GM13976 (cell line): ENCODE results near the gene USP7.
A peak's percentile ranks its signal among the peaks of the same experiment; 100 is the strongest.

Experiments
- DNase-seq: peaks from one replicate; pipeline ENCODE4 v3.0.0; 2012; ENCODE audit warnings: low spot score
- in situ Hi-C: fragments of 300-500 bp; cut with MboI; formaldehyde crosslinking; loops from one replicate; pipeline ENCODE4 v1.12.0; 2022; ENCODE audit warnings: low sequenced_read_pairs, mixed read lengths, inconsistent platforms; ENCODE audit not compliant: unreplicated experiment
- TF ChIP-seq, protein P1 (sequence below): IDR thresholded peaks from 2 replicates; pipeline ENCODE4 v1.5.1; 2012; ENCODE audit warnings: borderline replicate concordance, mild to moderate bottlenecking; ENCODE audit not compliant: insufficient read depth; ENCODE audit errors: extremely low read depth, missing control alignments, control extremely low read depth

The USP7 gene

GRCh38 chr16:8936421-8936820 is 27.3 kb downstream of the USP7 start:
- TF ChIP-seq, protein P1, sequence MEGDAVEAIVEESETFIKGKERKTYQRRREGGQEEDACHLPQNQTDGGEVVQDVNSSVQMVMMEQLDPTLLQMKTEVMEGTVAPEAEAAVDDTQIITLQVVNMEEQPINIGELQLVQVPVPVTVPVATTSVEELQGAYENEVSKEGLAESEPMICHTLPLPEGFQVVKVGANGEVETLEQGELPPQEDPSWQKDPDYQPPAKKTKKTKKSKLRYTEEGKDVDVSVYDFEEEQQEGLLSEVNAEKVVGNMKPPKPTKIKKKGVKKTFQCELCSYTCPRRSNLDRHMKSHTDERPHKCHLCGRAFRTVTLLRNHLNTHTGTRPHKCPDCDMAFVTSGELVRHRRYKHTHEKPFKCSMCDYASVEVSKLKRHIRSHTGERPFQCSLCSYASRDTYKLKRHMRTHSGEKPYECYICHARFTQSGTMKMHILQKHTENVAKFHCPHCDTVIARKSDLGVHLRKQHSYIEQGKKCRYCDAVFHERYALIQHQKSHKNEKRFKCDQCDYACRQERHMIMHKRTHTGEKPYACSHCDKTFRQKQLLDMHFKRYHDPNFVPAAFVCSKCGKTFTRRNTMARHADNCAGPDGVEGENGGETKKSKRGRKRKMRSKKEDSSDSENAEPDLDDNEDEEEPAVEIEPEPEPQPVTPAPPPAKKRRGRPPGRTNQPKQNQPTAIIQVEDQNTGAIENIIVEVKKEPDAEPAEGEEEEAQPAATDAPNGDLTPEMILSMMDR: peak; percentile 65
- in situ Hi-C loops: no loop called here
- peak; percentile 75 for DNase-seq

DNA sequence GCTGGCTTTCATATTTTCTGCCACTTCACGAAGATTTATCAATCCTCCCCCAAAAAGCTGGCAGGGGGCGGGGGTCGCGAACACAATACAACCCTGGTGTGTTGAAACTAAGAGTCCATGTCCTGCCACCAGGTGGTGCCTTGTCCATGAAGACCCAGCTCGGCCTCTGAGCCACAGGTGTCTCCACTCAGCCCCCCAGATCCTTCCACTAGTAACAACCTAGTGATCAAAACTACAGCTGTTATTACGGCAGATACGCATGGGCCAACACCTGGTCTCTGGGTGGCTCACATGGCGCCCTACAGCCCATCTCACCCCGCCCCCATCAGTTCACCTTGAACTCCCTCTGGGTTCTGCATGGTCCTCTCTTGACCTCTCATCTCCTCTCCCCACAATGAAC is 27.7 kb downstream of the USP7 start:
- no peak for DNase-seq
- in situ Hi-C loops: no loop called here
- TF ChIP-seq, protein P1: peak; percentile 3

DNA sequence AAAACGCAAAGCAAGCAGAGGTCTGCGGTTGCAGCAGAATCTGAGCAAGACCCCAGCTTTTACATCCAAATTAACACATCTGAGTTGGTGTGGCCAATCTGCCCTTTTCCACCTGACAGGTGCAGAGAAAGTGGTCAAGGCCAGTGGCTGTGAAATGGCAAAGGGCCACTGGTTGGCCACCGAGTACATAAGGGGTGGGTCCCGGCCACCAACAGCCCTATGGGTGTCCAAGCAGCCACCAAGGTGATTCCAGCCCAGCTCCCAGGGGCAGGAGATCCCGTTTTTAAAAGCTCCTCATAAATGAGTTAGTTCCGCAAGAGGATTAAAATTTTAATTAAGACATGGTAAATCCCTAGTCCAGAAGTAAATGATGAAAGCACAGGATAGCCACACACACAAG is 29.1 kb downstream of the USP7 start:
- TF ChIP-seq, protein P1: no peak
- in situ Hi-C loops: no loop called here
- no peak for DNase-seq

DNA sequence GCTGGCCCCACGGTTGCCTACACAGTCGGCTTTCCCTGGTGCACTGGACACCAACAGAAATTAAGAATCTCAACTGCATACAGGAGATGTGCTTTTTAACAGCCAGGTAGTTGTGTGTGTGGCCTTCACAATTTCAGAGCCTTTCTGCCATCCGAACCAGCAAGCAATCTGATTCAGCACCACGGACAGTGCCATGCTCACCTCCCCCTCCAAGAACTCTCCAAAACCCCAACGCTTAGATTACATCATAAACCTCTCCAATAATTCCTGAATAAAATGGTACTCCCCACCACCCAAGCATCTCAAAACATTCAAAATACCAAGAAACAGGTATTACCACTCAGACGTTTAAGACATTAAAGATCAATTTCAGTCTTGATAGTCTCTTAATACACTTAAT is 31.8 kb downstream of the USP7 start:
- TF ChIP-seq, protein P1: no peak
- no peak for DNase-seq
- in situ Hi-C loops: no loop called here

DNA sequence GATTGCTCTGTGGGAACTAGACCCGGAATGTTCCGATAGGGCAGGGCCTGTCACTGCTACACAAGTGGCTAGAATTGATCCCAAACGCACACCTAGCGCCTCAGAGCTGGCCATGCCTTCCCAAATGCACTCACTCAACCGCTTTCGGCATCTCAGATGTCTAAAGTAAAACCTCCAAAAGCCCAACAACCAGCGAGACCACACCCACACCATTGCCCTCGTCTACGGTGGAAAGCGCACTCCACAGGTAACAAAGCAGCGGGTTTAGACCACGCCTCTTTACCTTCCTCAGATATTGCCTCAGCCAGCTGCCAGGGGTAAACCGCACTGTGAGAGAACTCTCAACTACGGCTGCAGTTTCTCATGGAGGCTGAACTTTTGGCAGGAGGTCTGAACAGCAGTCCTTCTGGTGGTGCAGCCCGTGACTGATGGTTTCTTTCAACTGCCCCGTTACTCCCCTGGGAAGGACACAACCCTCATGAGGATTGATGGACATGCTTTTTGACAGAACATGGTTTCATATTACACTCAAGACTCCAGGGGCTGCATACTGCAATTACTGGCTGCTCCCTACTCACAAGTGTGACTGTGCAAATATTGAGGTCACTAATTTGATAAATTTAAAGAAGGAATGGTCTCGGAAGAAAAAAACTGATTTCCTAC is 34.5 kb downstream of the USP7 start:
- TF ChIP-seq, protein P1: no peak
- in situ Hi-C loops: no loop called here
- DNase-seq: no peak

- TF ChIP-seq, protein P1: no peak
- in situ Hi-C loops: no loop called here
- peak; percentile 44 for DNase-seq
These were observed 35.2 kb downstream of the USP7 start for GRCh38 chr16:8928467-8928957.

- in situ Hi-C loops: no loop called here
- DNase-seq: no peak
These were observed 36.9 kb downstream of the USP7 start for GRCh38 chr16:8926827-8927226.

More at GRCh38 chr16:8926827-8927226, 36.9 kb downstream of the USP7 start:
- TF ChIP-seq, protein P1: no peak
